Measurements from ENCODE around the gene FBXO34. TPM values are rescaled to one million over a fixed set of nuclear protein-coding genes. Genes with fewer than 3 reads are reported as not detected.

Gene FBXO34
- total RNA-seq, 1 experiment from 2014 or later: 13.9 TPM

GRCh38 chr14:55353686-55354467 lies 82.7 kb downstream of the FBXO34 start:
- TF ChIP-seq FOXP4 (CRISPR knock-in tag; IDR thresholded peaks at IDR 0.05) (no peak), GRHL2 (CRISPR knock-in tag; IDR thresholded peaks at IDR 0.05; ENCODE audit: insufficient replicate concordance, severe bottlenecking) (no peak), OVOL2 (CRISPR knock-in tag; IDR thresholded peaks at IDR 0.05; ENCODE audit: borderline replicate concordance) (no peak), CTCF (IDR thresholded peaks at IDR 0.05) (no peak), HMGA2 (CRISPR knock-in tag; IDR thresholded peaks at IDR 0.05) (no peak), ESRRA (CRISPR knock-in tag; IDR thresholded peaks at IDR 0.05; ENCODE audit: borderline replicate concordance) (no peak), PRRX2 (CRISPR knock-in tag; IDR thresholded peaks at IDR 0.05) (no peak), SP1 (CRISPR knock-in tag; conservative IDR thresholded peaks at IDR 0.05) (no peak)
- TF ChIP-seq, protein P1, sequence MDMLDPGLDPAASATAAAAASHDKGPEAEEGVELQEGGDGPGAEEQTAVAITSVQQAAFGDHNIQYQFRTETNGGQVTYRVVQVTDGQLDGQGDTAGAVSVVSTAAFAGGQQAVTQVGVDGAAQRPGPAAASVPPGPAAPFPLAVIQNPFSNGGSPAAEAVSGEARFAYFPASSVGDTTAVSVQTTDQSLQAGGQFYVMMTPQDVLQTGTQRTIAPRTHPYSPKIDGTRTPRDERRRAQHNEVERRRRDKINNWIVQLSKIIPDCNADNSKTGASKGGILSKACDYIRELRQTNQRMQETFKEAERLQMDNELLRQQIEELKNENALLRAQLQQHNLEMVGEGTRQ (CRISPR knock-in tag; IDR thresholded peaks at IDR 0.05): no peak
- Mint-ChIP-seq H3K36me3 (peaks cover 5% of the 10 kb centered on the region), H3K27ac (peak overlapping the region; percentile 15; the same call in 1 of the 2 replicates), H3K4me3 (no peak overlapping the region), H3K4me1 (peaks cover 19% of the 10 kb centered on the region), H3K27me3 (ENCODE audit: low read depth) (no peaks in the 10 kb centered on the region), H3K9me3 (no peaks in the 10 kb centered on the region)
- DNase-seq (ENCODE audit: low spot score) (no peak), ATAC-seq (peak; percentile 44)
- ChIA-PET POLR2A (interaction anchor here (0.6 kb wide), 1 partner anchor 224 kb away, joined by 8 read pairs; no protein-coding TSS in a partner anchor), CTCF (interaction anchor here (0.5 to 3.5 kb wide), 33 partner anchors 8 to 334 kb away, joined by 3 to 48 read pairs (median 4); partner anchors contain the start of genes DLGAP5, FBXO34 and MAPK1IP1L)

DNA sequence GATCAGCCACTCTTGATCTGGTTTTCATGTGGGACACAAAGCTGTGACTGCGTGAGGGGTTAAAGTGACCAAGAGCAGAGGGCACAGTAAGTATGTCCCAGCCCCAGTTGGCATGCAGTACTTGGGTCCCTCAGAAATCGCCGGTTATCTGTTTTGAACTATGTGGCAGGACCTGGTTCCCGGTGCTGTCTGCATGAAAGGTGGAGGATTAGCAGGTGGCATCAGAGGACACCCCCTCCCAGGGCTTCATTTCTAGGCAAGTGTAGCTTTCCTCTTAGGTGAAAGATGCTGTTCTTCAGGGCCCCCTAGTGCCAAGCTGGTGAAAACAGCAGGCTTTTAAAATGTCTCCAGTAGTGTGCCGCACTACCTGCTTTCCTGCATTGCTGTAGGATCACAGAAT lies 83.3 kb downstream of the FBXO34 start:
- peaks cover 13% of the 10 kb centered on the region for H3K4me1 Mint-ChIP-seq
- H3K27ac Mint-ChIP-seq: peak overlapping the region; percentile 15; the same call in 1 of the 2 replicates
- no peak overlapping the region for H3K4me3 Mint-ChIP-seq
- ATAC-seq (peak; percentile 90), DNase-seq (ENCODE audit: low spot score) (peak; percentile 62)
- H3K9me3 Mint-ChIP-seq: no peaks in the 10 kb centered on the region
- peak; percentile 34; the same call in 1 of the 2 replicates for TF ChIP-seq CTCF (IDR thresholded peaks at IDR 0.05)
- TF ChIP-seq, protein P2, sequence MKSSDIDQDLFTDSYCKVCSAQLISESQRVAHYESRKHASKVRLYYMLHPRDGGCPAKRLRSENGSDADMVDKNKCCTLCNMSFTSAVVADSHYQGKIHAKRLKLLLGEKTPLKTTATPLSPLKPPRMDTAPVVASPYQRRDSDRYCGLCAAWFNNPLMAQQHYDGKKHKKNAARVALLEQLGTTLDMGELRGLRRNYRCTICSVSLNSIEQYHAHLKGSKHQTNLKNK (CRISPR knock-in tag; IDR thresholded peaks at IDR 0.05): no peak
- ChIA-PET CTCF (interaction anchor here (0.5 to 3.5 kb wide), 36 partner anchors 8 to 334 kb away, joined by 3 to 48 read pairs (median 4); partner anchors contain the start of genes DLGAP5, FBXO34 and MAPK1IP1L), POLR2A (interaction anchor here (0.6 kb wide), 1 partner anchor 79 kb away, joined by 5 read pairs; no protein-coding TSS in a partner anchor)
- H3K27me3 Mint-ChIP-seq (ENCODE audit: low read depth): no peaks in the 10 kb centered on the region
- H3K36me3 Mint-ChIP-seq: peaks cover 5% of the 10 kb centered on the region

- ChIA-PET POLR2A (no interaction called here), CTCF (interaction anchor here (0.8 to 3.5 kb wide), 2 partner anchors 67 to 85 kb away, joined by 3 to 48 read pairs; partner anchors contain the start of gene FBXO34)
- no peak overlapping the region for H3K4me3 Mint-ChIP-seq
- no peak overlapping the region for H3K27ac Mint-ChIP-seq
- H3K4me1 Mint-ChIP-seq: peaks cover 5% of the 10 kb centered on the region; the same call in 1 of the 2 replicates
- ATAC-seq: no peak
- no peaks in the 10 kb centered on the region for H3K9me3 Mint-ChIP-seq
- H3K27me3 Mint-ChIP-seq (ENCODE audit: low read depth): no peaks in the 10 kb centered on the region
- peaks cover under 1% of the 10 kb centered on the region; the same call in 1 of the 2 replicates for H3K36me3 Mint-ChIP-seq
- no peak for DNase-seq (ENCODE audit: low spot score)
- TF ChIP-seq ZSCAN18 (CRISPR knock-in tag; IDR thresholded peaks at IDR 0.05): no peak
- TF ChIP-seq, protein P3, sequence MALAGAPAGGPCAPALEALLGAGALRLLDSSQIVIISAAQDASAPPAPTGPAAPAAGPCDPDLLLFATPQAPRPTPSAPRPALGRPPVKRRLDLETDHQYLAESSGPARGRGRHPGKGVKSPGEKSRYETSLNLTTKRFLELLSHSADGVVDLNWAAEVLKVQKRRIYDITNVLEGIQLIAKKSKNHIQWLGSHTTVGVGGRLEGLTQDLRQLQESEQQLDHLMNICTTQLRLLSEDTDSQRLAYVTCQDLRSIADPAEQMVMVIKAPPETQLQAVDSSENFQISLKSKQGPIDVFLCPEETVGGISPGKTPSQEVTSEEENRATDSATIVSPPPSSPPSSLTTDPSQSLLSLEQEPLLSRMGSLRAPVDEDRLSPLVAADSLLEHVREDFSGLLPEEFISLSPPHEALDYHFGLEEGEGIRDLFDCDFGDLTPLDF (CRISPR knock-in tag; IDR thresholded peaks at IDR 0.05): no peak
- TF ChIP-seq CTCF (IDR thresholded peaks at IDR 0.05): no peak
Measured at GRCh38 chr14:55355922-55356321, 84.7 kb downstream of the FBXO34 start.
